LNCAP (cell line): ENCODE data around the gene FTCD.

Experiments
- TF ChIP-seq, protein P1 (sequence below): fragments of 450-650 bp; IDR thresholded peaks from 2 replicates; pipeline ENCODE4 v1.5.1; 2017; ENCODE audit warnings: mild to moderate bottlenecking

FTCD gene, protein sequence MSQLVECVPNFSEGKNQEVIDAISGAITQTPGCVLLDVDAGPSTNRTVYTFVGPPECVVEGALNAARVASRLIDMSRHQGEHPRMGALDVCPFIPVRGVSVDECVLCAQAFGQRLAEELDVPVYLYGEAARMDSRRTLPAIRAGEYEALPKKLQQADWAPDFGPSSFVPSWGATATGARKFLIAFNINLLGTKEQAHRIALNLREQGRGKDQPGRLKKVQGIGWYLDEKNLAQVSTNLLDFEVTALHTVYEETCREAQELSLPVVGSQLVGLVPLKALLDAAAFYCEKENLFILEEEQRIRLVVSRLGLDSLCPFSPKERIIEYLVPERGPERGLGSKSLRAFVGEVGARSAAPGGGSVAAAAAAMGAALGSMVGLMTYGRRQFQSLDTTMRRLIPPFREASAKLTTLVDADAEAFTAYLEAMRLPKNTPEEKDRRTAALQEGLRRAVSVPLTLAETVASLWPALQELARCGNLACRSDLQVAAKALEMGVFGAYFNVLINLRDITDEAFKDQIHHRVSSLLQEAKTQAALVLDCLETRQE

DNA sequence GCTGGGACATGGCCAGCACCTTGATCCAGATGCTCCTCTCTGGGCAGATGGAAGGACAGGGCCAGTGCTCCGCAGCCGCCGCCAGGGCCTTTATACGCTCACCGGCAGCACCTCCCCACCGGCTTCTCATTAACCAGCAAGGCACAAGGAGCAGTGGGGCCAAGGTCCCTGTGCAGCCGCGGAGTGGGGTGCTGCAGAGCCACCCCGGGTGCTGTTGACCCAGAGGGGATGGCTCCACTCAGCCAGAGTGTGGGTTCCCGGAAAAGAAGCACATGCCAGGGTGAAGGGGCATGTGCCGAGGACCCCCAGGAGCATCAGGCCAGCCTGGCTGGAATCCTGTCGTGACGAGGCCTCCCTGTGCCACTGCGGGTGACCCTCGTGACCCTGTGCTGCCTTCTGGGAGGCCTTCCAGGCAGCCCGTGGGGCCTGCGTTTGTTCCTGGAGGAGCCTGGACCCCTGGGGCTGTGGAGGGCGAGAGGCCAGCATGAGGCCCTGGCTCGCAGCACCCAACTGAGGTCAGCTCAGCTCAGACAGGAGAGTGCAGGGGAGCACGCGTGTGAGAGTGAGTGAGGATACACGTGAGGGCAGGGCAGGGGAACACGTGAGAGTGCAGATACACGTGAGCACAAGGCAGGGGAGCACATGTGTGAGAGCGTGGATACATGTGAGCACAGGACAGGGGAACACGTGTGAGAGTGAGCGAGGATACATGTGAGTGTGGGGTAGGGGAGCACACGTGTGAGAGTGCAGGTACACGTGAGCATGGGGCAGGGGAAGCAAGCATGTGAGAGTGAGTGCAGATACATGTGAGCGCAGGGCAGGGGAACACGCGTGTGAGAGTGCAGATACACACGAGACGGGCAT lies at the start of gene FTCD:
TSS of gene FTCD (minus strand) at position 66 of the 864 bp plus-strand sequence. CDS start at position 10, 56 bp downstream.
- TF ChIP-seq, protein P1, sequence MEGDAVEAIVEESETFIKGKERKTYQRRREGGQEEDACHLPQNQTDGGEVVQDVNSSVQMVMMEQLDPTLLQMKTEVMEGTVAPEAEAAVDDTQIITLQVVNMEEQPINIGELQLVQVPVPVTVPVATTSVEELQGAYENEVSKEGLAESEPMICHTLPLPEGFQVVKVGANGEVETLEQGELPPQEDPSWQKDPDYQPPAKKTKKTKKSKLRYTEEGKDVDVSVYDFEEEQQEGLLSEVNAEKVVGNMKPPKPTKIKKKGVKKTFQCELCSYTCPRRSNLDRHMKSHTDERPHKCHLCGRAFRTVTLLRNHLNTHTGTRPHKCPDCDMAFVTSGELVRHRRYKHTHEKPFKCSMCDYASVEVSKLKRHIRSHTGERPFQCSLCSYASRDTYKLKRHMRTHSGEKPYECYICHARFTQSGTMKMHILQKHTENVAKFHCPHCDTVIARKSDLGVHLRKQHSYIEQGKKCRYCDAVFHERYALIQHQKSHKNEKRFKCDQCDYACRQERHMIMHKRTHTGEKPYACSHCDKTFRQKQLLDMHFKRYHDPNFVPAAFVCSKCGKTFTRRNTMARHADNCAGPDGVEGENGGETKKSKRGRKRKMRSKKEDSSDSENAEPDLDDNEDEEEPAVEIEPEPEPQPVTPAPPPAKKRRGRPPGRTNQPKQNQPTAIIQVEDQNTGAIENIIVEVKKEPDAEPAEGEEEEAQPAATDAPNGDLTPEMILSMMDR = no peak

DNA sequence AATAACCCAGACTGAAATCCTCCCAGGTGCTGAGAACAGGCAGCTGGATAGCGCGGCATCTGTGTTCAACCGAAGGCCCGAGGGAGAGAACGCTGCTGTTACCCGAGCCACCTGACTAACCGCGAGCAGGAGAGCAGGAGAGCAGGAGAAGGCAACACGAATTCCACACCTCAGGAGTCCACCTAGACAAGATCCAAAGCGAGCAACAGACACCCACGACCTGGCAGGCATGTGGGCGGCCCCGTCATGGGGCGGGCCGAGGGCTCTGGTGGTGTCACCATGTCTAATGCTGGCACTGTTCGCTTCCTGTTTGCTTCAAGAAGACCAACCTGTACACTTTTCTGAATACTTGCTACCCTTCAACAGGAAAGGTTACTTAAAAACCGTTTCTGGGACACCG lies 49.8 kb upstream of the FTCD start:
- TF ChIP-seq, protein P1 = no peak

DNA sequence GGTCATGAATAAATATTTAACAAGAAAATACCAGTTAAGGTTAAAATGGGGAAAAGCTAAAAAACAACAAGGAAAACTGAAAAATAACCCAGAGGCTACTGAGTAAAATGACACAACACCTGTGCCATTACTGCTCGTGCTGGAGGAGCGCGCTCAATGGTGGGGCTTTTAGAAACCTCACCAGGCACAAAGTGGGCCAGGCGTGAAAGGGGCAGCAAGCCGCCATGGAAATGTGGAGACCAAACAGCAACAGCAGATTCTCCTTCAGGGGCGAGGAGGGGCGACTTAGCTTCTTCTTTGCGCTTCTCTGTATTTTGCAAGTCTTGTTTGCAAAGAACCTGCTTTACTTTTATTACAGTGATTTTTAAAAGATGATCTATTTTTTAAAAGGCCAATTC lies 47.8 kb upstream of the FTCD start:
- TF ChIP-seq, protein P1 = no peak

DNA sequence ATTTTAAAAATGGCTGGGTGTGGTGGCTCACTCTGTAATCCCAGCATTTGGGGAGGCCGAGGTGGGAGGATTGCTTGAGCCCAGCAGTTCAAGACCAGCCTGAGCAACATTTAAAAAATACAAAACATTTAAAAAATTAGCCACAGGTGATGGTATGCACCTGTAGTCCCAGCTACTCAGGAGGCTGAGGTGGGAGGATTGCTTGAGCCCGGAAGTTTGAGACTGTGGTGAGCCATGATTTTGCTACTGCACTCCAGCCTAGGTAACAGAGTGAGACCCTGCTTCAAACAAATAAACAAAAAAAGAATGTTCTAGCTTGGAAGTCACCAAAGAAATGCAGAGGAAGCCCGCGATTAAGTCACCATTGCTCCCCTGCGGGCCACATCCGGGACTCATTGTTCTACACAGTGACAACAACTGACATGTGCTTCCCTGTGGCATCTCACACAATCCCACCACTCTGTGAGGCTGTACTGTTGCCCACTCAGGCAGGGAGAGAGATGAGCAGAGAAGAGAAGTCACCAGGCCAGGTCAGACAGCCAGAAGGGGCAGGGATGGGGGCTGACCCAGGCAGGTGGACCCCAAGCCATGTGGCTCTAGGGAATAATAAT lies 47.3 kb upstream of the FTCD start:
- TF ChIP-seq, protein P1 = no peak

DNA sequence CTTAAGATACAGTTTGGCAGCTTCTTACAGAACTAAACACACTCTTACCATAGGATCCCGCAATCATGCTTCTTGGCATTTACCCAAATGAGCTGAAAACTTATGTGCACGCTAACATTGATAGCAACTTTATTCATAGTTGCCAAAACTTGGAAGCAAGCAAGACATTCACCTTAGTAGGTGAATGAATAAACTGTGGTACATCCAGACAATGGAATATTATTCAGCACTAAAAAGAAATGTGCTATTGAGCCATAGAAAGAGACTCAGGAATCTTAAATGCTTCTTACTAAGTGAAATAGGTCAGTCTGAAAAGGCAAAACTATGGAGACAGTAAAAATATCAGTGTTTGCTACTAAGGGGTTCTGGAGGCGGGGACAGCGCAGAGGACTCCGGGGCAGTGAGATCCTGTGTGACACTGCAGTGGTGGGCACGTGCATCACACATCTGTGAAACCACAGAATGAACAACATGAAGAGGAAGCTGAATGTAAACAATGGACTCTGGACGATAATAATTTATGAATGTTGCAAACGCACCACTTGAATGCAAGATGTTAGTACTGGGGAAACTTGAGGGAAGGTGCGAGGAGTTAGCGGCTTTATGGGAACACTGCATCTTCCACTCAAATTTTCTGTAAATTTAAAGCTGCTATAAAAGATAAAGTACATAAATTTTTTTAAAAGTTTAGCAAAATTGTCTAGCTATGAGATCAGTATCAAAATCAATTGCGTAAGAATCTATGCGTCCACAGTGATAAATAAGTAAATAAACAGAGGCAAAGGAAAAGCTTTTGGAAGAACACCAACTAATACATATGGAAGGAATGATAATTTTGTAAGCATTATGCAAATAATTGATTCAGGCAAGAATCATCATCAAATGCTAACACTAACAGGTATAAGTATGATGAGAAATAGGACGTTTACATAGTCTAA lies 44.3 kb upstream of the FTCD start:
- TF ChIP-seq, protein P1 = no peak

DNA sequence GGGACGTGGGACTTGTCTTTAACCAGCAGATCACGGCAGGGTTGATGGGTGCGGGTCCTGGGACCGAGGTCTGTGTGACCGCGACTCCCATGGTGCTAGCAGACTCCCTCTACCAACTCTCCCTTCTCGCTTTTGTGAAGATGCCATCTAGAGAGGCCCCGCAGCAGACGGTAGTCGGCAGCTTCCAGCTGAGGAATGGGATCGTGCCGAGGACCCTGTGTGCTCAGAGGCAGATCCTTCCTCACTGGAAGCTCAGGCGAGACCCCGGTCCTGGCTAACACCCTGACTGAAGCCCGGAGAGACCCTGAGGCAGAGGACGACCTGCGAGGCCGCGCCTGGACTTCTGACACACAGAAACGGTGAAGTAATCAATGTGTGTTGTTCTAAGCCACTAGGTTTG lies 41.4 kb upstream of the FTCD start:
- TF ChIP-seq, protein P1 = no peak
